Loucy (cell line): ENCODE measurements around the gene CC2D2A.

Experiments
- H2AFZ ChIP-seq: fragments of 200-600 bp; sonication (generic); 2 replicates; pipeline ENCODE4 v1.6.0; 2016; ENCODE audit warnings: antibody characterized with exemption, mild to moderate bottlenecking, low read length, moderate library complexity
- H3F3A ChIP-seq: fragments of 200-600 bp; 2 replicates; pipeline ENCODE4 v1.6.0; 2016; ENCODE audit warnings: antibody characterized with exemption, low read depth, mild to moderate bottlenecking
- H3K27me3 ChIP-seq: fragments of 200-600 bp; sonication (generic); 2 replicates; pipeline ENCODE4 v1.6.1; 2014; ENCODE audit warnings: low read length, mild to moderate bottlenecking; ENCODE audit not compliant: insufficient read depth, poor library complexity, severe bottlenecking
- H3K36me3 ChIP-seq: fragments of 200-600 bp; sonication (generic); 2 replicates; pipeline ENCODE4 v1.6.1; 2016; ENCODE audit warnings: low read length; ENCODE audit not compliant: insufficient read depth
- H3K4me1 ChIP-seq: fragments of 200-600 bp; sonication (generic); 2 replicates; pipeline ENCODE4 v1.5.1; 2014; ENCODE audit warnings: low read length, mild to moderate bottlenecking; ENCODE audit not compliant: insufficient read depth, poor library complexity, severe bottlenecking
- H3K4me2 ChIP-seq: fragments of 200-600 bp; sonication (generic); 2 replicates; pipeline ENCODE4 v1.6.0; 2014; ENCODE audit warnings: antibody characterized with exemption, low read length, low read depth, mild to moderate bottlenecking; ENCODE audit not compliant: poor library complexity, severe bottlenecking
- H3K4me3 ChIP-seq: fragments of 200-600 bp; sonication (generic); 2 replicates; pipeline ENCODE4 v1.5.1; 2014; ENCODE audit warnings: low read length, mild to moderate bottlenecking, mixed read lengths; ENCODE audit not compliant: poor library complexity, severe bottlenecking
- H3K79me2 ChIP-seq: fragments of 200-600 bp; sonication (generic); 2 replicates; pipeline ENCODE4 v1.6.1; 2014; ENCODE audit warnings: low read length; ENCODE audit not compliant: insufficient read depth
- H3K9ac ChIP-seq: fragments of 200-600 bp; sonication (generic); 2 replicates; pipeline ENCODE4 v1.6.0; 2014; ENCODE audit warnings: mild to moderate bottlenecking, low read depth, low read length, moderate library complexity; ENCODE audit not compliant: poor library complexity, severe bottlenecking
- H3K9me2 ChIP-seq: fragments of 200-600 bp; sonication (generic); replicated peaks from 2 replicates; pipeline ENCODE4 v1.6.1; 2016; ENCODE audit warnings: low read depth, low read length, mixed read lengths
- H3K9me3 ChIP-seq: fragments of 200-600 bp; sonication (generic); 2 replicates; pipeline ENCODE4 v1.6.1; 2014; ENCODE audit warnings: mild to moderate bottlenecking, antibody characterized with exemption, low read length, low read depth; ENCODE audit not compliant: insufficient read depth
- H4K20me1 ChIP-seq: fragments of 200-600 bp; sonication (generic); 2 replicates; pipeline ENCODE4 v1.6.0; 2014; ENCODE audit warnings: antibody characterized with exemption, low read length, mild to moderate bottlenecking; ENCODE audit not compliant: insufficient read depth, poor library complexity, severe bottlenecking
- EZH2phosphoT487 ChIP-seq: fragments of 200-600 bp; IDR thresholded peaks from 2 replicates; pipeline ENCODE4 v1.6.1; 2018; ENCODE audit warnings: antibody characterized with exemption, mild to moderate bottlenecking, moderate library complexity, borderline replicate concordance
- TF ChIP-seq, protein P1 (sequence below): fragments of 200-600 bp; sonication (generic); conservative IDR thresholded peaks from 2 replicates; pipeline ENCODE4 v1.5.1; 2014; ENCODE audit warnings: mild to moderate bottlenecking, antibody characterized with exemption, low read length

CC2D2A gene

GRCh38 chr4:15482842-15483241, 13.2 kb downstream of the CC2D2A start:
- no peaks in the 10 kb centered on the region for H3K9me2 ChIP-seq
- no peak overlapping the region for H3K4me2 ChIP-seq
- H3K36me3 ChIP-seq, result no peaks in the 10 kb centered on the region
- no peaks in the 10 kb centered on the region for H3K4me1 ChIP-seq
- no peaks in the 10 kb centered on the region for H3K9me3 ChIP-seq
- no peaks in the 10 kb centered on the region for H3F3A ChIP-seq
- TF ChIP-seq, protein P1, sequence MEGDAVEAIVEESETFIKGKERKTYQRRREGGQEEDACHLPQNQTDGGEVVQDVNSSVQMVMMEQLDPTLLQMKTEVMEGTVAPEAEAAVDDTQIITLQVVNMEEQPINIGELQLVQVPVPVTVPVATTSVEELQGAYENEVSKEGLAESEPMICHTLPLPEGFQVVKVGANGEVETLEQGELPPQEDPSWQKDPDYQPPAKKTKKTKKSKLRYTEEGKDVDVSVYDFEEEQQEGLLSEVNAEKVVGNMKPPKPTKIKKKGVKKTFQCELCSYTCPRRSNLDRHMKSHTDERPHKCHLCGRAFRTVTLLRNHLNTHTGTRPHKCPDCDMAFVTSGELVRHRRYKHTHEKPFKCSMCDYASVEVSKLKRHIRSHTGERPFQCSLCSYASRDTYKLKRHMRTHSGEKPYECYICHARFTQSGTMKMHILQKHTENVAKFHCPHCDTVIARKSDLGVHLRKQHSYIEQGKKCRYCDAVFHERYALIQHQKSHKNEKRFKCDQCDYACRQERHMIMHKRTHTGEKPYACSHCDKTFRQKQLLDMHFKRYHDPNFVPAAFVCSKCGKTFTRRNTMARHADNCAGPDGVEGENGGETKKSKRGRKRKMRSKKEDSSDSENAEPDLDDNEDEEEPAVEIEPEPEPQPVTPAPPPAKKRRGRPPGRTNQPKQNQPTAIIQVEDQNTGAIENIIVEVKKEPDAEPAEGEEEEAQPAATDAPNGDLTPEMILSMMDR, result no peak
- TF ChIP-seq EZH2phosphoT487, result no peak
- H4K20me1 ChIP-seq, result no peaks in the 10 kb centered on the region
- no peak overlapping the region for H3K4me3 ChIP-seq
- H3K27me3 ChIP-seq, result no peaks in the 10 kb centered on the region
- H3K9ac ChIP-seq, result no peak overlapping the region
- no peaks in the 10 kb centered on the region for H3K79me2 ChIP-seq
- no peak overlapping the region for H2AFZ ChIP-seq

DNA sequence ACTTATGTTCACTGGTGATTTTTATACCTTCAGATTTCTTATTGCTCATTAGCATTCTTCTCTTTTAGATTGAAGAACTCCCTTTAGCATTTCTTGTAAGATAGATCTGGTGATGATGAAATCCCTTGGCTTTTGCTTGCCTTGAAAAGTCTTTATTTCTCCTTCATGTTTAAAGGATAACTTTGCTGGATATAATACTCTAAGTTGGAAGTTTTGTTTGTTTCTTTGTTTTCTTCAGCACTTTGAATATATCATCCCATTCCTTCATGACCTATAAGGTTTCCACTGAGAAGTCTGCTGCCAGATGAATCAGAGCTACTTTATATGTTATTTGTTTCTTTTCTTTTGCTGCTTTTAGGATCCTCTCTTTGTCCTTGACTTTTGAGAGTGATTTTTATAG, 18.5 kb downstream of the CC2D2A start:
- no peak for TF ChIP-seq EZH2phosphoT487
- TF ChIP-seq, protein P1, result no peak
- H3K4me2 ChIP-seq, result no peak overlapping the region
- H2AFZ ChIP-seq, result no peak overlapping the region
- H3K9me3 ChIP-seq, result no peaks in the 10 kb centered on the region
- no peaks in the 10 kb centered on the region for H3K27me3 ChIP-seq
- no peak overlapping the region for H3K9ac ChIP-seq
- H3K79me2 ChIP-seq, result no peaks in the 10 kb centered on the region
- H3K4me1 ChIP-seq, result no peaks in the 10 kb centered on the region
- no peaks in the 10 kb centered on the region for H3K36me3 ChIP-seq
- no peaks in the 10 kb centered on the region for H4K20me1 ChIP-seq
- H3K4me3 ChIP-seq, result no peak overlapping the region
- no peaks in the 10 kb centered on the region for H3K9me2 ChIP-seq
- no peaks in the 10 kb centered on the region for H3F3A ChIP-seq

- H3K9me3 ChIP-seq, result no peaks in the 10 kb centered on the region
- H3K4me1 ChIP-seq, result no peaks in the 10 kb centered on the region
- H4K20me1 ChIP-seq, result no peaks in the 10 kb centered on the region
- H3F3A ChIP-seq, result no peaks in the 10 kb centered on the region
- no peak overlapping the region for H3K4me3 ChIP-seq
- H3K9ac ChIP-seq, result no peak overlapping the region
- no peaks in the 10 kb centered on the region for H3K36me3 ChIP-seq
- no peak overlapping the region for H3K4me2 ChIP-seq
- H3K79me2 ChIP-seq, result no peaks in the 10 kb centered on the region
- H3K27me3 ChIP-seq, result no peaks in the 10 kb centered on the region
- H2AFZ ChIP-seq, result no peak overlapping the region
- no peaks in the 10 kb centered on the region for H3K9me2 ChIP-seq
- no peak for TF ChIP-seq EZH2phosphoT487
- TF ChIP-seq, protein P1, result no peak
These were observed 19.2 kb downstream of the CC2D2A start for GRCh38 chr4:15488658-15489470.
